H9 (cell line): ENCODE results near the gene DENND1C. TPM values are rescaled to one million over a fixed set of nuclear protein-coding genes. Genes with fewer than 3 reads are reported as not detected.

Experiments
- DNase-seq: peaks from one replicate; pipeline ENCODE4 v3.0.0-alpha.2; 2017
- H2AFZ ChIP-seq: one replicate; pipeline ENCODE4 v1.6.1; 2013; ENCODE audit warnings: mild to moderate bottlenecking, low read length, control low read depth, moderate library complexity
- H2AK5ac ChIP-seq: 2 replicates; pipeline ENCODE4 v1.6.1; 2013; ENCODE audit warnings: low read length, control low read depth, mixed read lengths; ENCODE audit not compliant: insufficient read length
- H2BK120ac ChIP-seq: one replicate; pipeline ENCODE4 v1.6.1; 2013; ENCODE audit warnings: low read depth, mild to moderate bottlenecking, low read length, control low read depth, inconsistent platforms; ENCODE audit not compliant: poor library complexity, severe bottlenecking
- H2BK12ac ChIP-seq: 2 replicates; pipeline ENCODE4 v1.6.1; 2013; ENCODE audit warnings: low read length, control low read depth, mixed read lengths, low read depth; ENCODE audit not compliant: insufficient read length
- H2BK15ac ChIP-seq: 2 replicates; pipeline ENCODE4 v1.6.1; 2013; ENCODE audit warnings: low read depth, low read length, control low read depth
- H2BK20ac ChIP-seq: one replicate; pipeline ENCODE4 v1.6.1; 2013; ENCODE audit warnings: low read depth, mild to moderate bottlenecking, low read length, control low read depth, inconsistent platforms; ENCODE audit not compliant: poor library complexity, severe bottlenecking
- H2BK5ac ChIP-seq: 2 replicates; pipeline ENCODE4 v1.6.1; 2013; ENCODE audit warnings: low read length, control low read depth, mixed read lengths; ENCODE audit not compliant: insufficient read length
- H3K14ac ChIP-seq: 2 replicates; pipeline ENCODE4 v1.6.1; 2013; ENCODE audit warnings: low read length, control low read depth; ENCODE audit not compliant: insufficient read depth
- H3K18ac ChIP-seq: 2 replicates; pipeline ENCODE4 v1.6.1; 2013; ENCODE audit warnings: low read depth, mild to moderate bottlenecking, mixed read lengths, low read length, control low read depth; ENCODE audit not compliant: insufficient read length
- H3K23ac ChIP-seq: 2 replicates; pipeline ENCODE4 v1.6.1; 2013; ENCODE audit warnings: low read length, control low read depth, mixed read lengths, low read depth; ENCODE audit not compliant: insufficient read length
- H3K23me2 ChIP-seq: 2 replicates; pipeline ENCODE4 v1.6.1; 2013; ENCODE audit warnings: low read depth, mild to moderate bottlenecking, mixed read lengths, low read length, control low read depth; ENCODE audit not compliant: insufficient read length, poor library complexity, severe bottlenecking
- H3K27ac ChIP-seq: 2 replicates; pipeline ENCODE4 v1.5.1; 2013; ENCODE audit warnings: low read length, control low read depth, mixed read lengths, low read depth; ENCODE audit not compliant: insufficient read length
- H3K27me3 ChIP-seq: 2 replicates; pipeline ENCODE4 v1.6.1; 2013; ENCODE audit warnings: low read length, control low read depth, inconsistent platforms; ENCODE audit not compliant: insufficient read depth
- H3K4ac ChIP-seq: 2 replicates; pipeline ENCODE4 v1.6.1; 2013; ENCODE audit warnings: low read depth, mild to moderate bottlenecking, control low read depth, inconsistent platforms, low read length, moderate library complexity
- H3K4me1 ChIP-seq: 2 replicates; pipeline ENCODE4 v1.6.1; 2013; ENCODE audit warnings: low read length, control low read depth, inconsistent platforms; ENCODE audit not compliant: insufficient read depth
- H3K4me2 ChIP-seq: 2 replicates; pipeline ENCODE4 v1.6.1; 2013; ENCODE audit warnings: low read length, control low read depth, mixed read lengths; ENCODE audit not compliant: insufficient read length, insufficient read depth
- H3K56ac ChIP-seq: 2 replicates; pipeline ENCODE4 v1.6.1; 2013; ENCODE audit warnings: low read depth, mild to moderate bottlenecking, mixed read lengths, low read length, control low read depth; ENCODE audit not compliant: insufficient read length
- H3K79me1 ChIP-seq: 2 replicates; pipeline ENCODE4 v1.6.1; 2013; ENCODE audit warnings: low read depth, mild to moderate bottlenecking, moderate library complexity, low read length, control low read depth, inconsistent platforms; ENCODE audit not compliant: insufficient read depth, poor library complexity, severe bottlenecking
- H3K79me2 ChIP-seq: 2 replicates; pipeline ENCODE4 v1.6.1; 2013; ENCODE audit warnings: low read length, control low read depth, inconsistent platforms; ENCODE audit not compliant: insufficient read depth
- H3K9ac ChIP-seq: 2 replicates; pipeline ENCODE4 v1.6.1; 2013; ENCODE audit warnings: low read length, control low read depth, mixed read lengths; ENCODE audit not compliant: insufficient read length; ENCODE audit errors: extremely low read depth
- H3K9me3 ChIP-seq: one replicate; pipeline ENCODE4 v1.6.1; 2013; ENCODE audit warnings: low read depth, low read length, inconsistent platforms; ENCODE audit not compliant: control insufficient read depth
- H3T11ph ChIP-seq: one replicate; pipeline ENCODE4 v1.6.1; 2013; ENCODE audit warnings: mild to moderate bottlenecking, low read length, control low read depth, inconsistent platforms
- H4K20me1 ChIP-seq: one replicate; pipeline ENCODE4 v1.6.1; 2013; ENCODE audit not compliant: control insufficient read depth, insufficient read length, insufficient read depth
- H4K5ac ChIP-seq: 2 replicates; pipeline ENCODE4 v1.6.1; 2013; ENCODE audit warnings: low read depth, mild to moderate bottlenecking, mixed read lengths, low read length, control low read depth; ENCODE audit not compliant: insufficient read length
- H4K8ac ChIP-seq: replicated peaks from 2 replicates; pipeline ENCODE4 v1.6.1; 2013; ENCODE audit warnings: low read length, control low read depth, mixed read lengths, low read depth; ENCODE audit not compliant: insufficient read length
- H4K91ac ChIP-seq: 2 replicates; pipeline ENCODE4 v1.6.1; 2013; ENCODE audit warnings: low read depth, mild to moderate bottlenecking, moderate library complexity, mixed read lengths, low read length, control low read depth; ENCODE audit not compliant: insufficient read length
- H3K27ac Mint-ChIP-seq, 3 experiments: 2 replicates in 2 of 3; 3 replicates in 1 of 3; pipeline ENCODE4 v1.8.0; 2020 to 2021; ENCODE audit warnings: mixed read lengths in 3 of 3, mild to moderate bottlenecking in 1 of 3, moderate library complexity in 1 of 3
- H3K27me3 Mint-ChIP-seq: 2 replicates; pipeline ENCODE4 v1.8.0; 2021; ENCODE audit warnings: low read depth, mild to moderate bottlenecking, moderate library complexity, mixed read lengths
- H3K36me3 Mint-ChIP-seq, 3 experiments: 2 replicates in 2 of 3; 3 replicates in 1 of 3; pipeline ENCODE4 v1.8.0; 2020 to 2021; ENCODE audit warnings: low read depth in 3 of 3, mixed read lengths in 3 of 3; ENCODE audit not compliant: insufficient read depth in 1 of 3
- H3K4me1 Mint-ChIP-seq, 2 experiments: 2 replicates each; pipeline ENCODE4 v1.8.0; 2020; ENCODE audit warnings: mixed read lengths in 2 of 2
- H3K4me3 Mint-ChIP-seq, 2 experiments: 2 replicates in 1 of 2; 3 replicates in 1 of 2; pipeline ENCODE4 v1.8.0; 2020 to 2021; ENCODE audit warnings: mild to moderate bottlenecking in 2 of 2, mixed read lengths in 2 of 2, moderate library complexity in 1 of 2
- H3K9me3 Mint-ChIP-seq, 2 experiments: 2 replicates in 1 of 2; 3 replicates in 1 of 2; pipeline ENCODE4 v1.8.0; 2020; ENCODE audit warnings: mild to moderate bottlenecking in 2 of 2, mixed read lengths in 2 of 2, moderate library complexity in 1 of 2
- CTCF ChIP-seq: fragments of 200-600 bp; sonication (generic); conservative IDR thresholded peaks from 3 replicates; pipeline ENCODE4 v1.8.0; 2021; ENCODE audit warnings: antibody characterized with exemption, mild to moderate bottlenecking
- WGBS: extraction: QIAGEN DNeasy Blood & Tissue Kit; methylation state at CpG from one replicate; pipeline ENCODE4 v1.1.7; 2013; ENCODE audit warnings: missing lambda C conversion rate, low lambda C conversion rate, mixed read lengths; ENCODE audit not compliant: insufficient read length; ENCODE audit errors: extremely low coverage; 5-methylcytosine and 5-hydroxymethylcytosine counted together
- total RNA-seq: library from RNA; stranded (reverse); gene quantifications from 2 replicates; pipeline ENCODE4 v1.2.1, GENCODE V29; 2021

DENND1C gene
- total RNA-seq, 1 experiment from 2014 or later: 2.4 TPM

- H3K18ac ChIP-seq: no peak overlapping the region
- no peaks in the 10 kb centered on the region for H3K27me3 ChIP-seq
- H2BK5ac ChIP-seq: no peak overlapping the region
- no peak for DNase-seq
- Mint-ChIP-seq H3K36me3 (peaks cover 31 to 47% (median 42%) of the 10 kb centered on the region in 3 experiments), H3K4me1 (peaks cover 9 to 14% of the 10 kb centered on the region in 2 experiments), H3K4me3 (no peak overlapping the region), H3K27me3 (peaks cover 5% of the 10 kb centered on the region), H3K9me3 (peaks cover 6 to 7% of the 10 kb centered on the region in 2 experiments; a peak in 4 of 5 replicates), H3K27ac (no peak overlapping the region)
- no peaks in the 10 kb centered on the region for H3K79me1 ChIP-seq
- H3K4ac ChIP-seq: no peak overlapping the region
- H2AK5ac ChIP-seq: no peak overlapping the region
- peaks cover 8% of the 10 kb centered on the region for H3K9me3 ChIP-seq
- H3K23ac ChIP-seq: no peak overlapping the region
- H4K8ac ChIP-seq: no peak overlapping the region
- H2AFZ ChIP-seq: no peak overlapping the region
- no peak overlapping the region for H3K56ac ChIP-seq
- no peak for TF ChIP-seq CTCF
- no CpG with 5 or more reads among the region's 15 CpGs for WGBS
- no peak overlapping the region for H3K4me2 ChIP-seq
- no peaks in the 10 kb centered on the region; the same call in 1 of the 2 replicates for H3K4me1 ChIP-seq
- no peak overlapping the region for H3K9ac ChIP-seq
- no peak overlapping the region for H3K14ac ChIP-seq
- no peaks in the 10 kb centered on the region for H3K79me2 ChIP-seq
- peaks cover 4% of the 10 kb centered on the region for H3K23me2 ChIP-seq
- H4K5ac ChIP-seq: no peak overlapping the region
- no peak overlapping the region for H3K27ac ChIP-seq
- H2BK15ac ChIP-seq: no peak overlapping the region
- H2BK120ac ChIP-seq: no peak overlapping the region
- H3T11ph ChIP-seq: no peak overlapping the region
- H2BK12ac ChIP-seq: no peak overlapping the region
- H2BK20ac ChIP-seq: no peak overlapping the region
- no peak overlapping the region for H4K91ac ChIP-seq
- H4K20me1 ChIP-seq: no peaks in the 10 kb centered on the region
These were observed 25.7 kb downstream of the DENND1C start for GRCh38 chr19:6455924-6456323.
